Neural cell (in vitro differentiated cells): ENCODE data around the gene LYPD6.

Experiments
- EP300 ChIP-seq: fragments of 450-650 bp; conservative IDR thresholded peaks from 2 replicates; pipeline ENCODE4 v1.6.1; 2014; ENCODE audit warnings: antibody characterized with exemption, mild to moderate bottlenecking, moderate library complexity; ENCODE audit not compliant: poor library complexity, severe bottlenecking
- EZH2 ChIP-seq: fragments of 200-600, 300-800 bp; shearing (Covaris generic), sonication (generic); IDR thresholded peaks from 2 replicates; pipeline ENCODE4 v1.6.1; 2014; ENCODE audit warnings: antibody characterized with exemption, low read length, borderline replicate concordance, mild to moderate bottlenecking; ENCODE audit not compliant: insufficient read depth, poor library complexity, severe bottlenecking
- POLR2AphosphoS5 ChIP-seq: IDR thresholded peaks from 2 replicates; pipeline ENCODE4 v1.6.1; 2012
- RAD21 ChIP-seq: fragments of 450-650 bp; conservative IDR thresholded peaks from 2 replicates; pipeline ENCODE4 v1.6.1; 2014; ENCODE audit warnings: antibody characterized with exemption, mild to moderate bottlenecking, moderate library complexity
- REST ChIP-seq: IDR thresholded peaks from 2 replicates; pipeline ENCODE4 v1.6.1; 2012; ENCODE audit warnings: borderline replicate concordance
- TAF1 ChIP-seq: IDR thresholded peaks from 2 replicates; pipeline ENCODE4 v1.6.1; 2012; ENCODE audit warnings: low read depth
- TF ChIP-seq, protein P1 (sequence below): fragments of 450-650 bp; IDR thresholded peaks from 2 replicates; pipeline ENCODE4 v1.5.1; 2014; ENCODE audit warnings: antibody characterized with exemption, mild to moderate bottlenecking, moderate library complexity; ENCODE audit not compliant: poor library complexity, severe bottlenecking

- TF ChIP-seq, protein P1, sequence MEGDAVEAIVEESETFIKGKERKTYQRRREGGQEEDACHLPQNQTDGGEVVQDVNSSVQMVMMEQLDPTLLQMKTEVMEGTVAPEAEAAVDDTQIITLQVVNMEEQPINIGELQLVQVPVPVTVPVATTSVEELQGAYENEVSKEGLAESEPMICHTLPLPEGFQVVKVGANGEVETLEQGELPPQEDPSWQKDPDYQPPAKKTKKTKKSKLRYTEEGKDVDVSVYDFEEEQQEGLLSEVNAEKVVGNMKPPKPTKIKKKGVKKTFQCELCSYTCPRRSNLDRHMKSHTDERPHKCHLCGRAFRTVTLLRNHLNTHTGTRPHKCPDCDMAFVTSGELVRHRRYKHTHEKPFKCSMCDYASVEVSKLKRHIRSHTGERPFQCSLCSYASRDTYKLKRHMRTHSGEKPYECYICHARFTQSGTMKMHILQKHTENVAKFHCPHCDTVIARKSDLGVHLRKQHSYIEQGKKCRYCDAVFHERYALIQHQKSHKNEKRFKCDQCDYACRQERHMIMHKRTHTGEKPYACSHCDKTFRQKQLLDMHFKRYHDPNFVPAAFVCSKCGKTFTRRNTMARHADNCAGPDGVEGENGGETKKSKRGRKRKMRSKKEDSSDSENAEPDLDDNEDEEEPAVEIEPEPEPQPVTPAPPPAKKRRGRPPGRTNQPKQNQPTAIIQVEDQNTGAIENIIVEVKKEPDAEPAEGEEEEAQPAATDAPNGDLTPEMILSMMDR, result no peak
- no peak for TF ChIP-seq EP300
- TF ChIP-seq REST, result no peak
- TF ChIP-seq TAF1, result no peak
- TF ChIP-seq POLR2AphosphoS5, result no peak
- TF ChIP-seq RAD21, result no peak
- no peak for TF ChIP-seq EZH2
Observed at GRCh38 chr2:149423630-149424029, 93.2 kb downstream of the LYPD6 start.
